ENCODE measurements around the gene TPCN2.

Gene TPCN2

DNA sequence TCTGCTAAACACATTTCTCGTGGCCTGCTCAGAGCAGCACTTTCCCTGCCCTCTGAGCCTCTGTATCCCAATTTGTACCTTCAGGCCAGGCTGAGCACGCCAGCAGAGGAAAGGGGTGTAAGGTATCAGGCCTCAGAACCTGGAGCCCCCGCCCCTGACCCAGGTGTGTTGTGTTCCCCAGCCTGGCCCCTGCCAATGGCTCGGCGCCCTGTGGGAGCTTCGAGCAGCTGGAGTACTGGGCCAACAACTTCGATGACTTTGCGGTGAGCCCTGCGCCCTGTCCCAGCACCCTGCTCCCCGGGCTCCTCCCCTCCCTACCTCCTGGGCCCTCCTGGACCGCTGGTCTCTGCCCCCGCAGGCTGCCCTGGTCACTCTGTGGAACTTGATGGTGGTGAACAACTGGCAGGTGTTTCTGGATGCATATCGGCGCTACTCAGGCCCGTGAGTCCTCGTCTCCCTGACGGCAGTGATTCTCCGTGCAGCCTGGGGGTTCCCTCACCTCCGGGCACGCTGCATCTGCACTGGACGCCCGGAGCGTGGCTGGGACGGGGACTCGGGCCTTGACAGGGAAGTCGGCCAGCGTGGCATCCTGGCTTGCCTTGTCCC lies 36.9 kb downstream of the TPCN2 start:
- Mint-ChIP-seq H3K4me1 (peaks cover 2% of the 10 kb centered on the region), H3K27me3 (no peaks in the 10 kb centered on the region), H3K36me3 (peaks cover 4% of the 10 kb centered on the region), H3K4me3 (no peak overlapping the region), H3K27ac (no peak overlapping the region), H3K9me3 (no peaks in the 10 kb centered on the region)

DNA sequence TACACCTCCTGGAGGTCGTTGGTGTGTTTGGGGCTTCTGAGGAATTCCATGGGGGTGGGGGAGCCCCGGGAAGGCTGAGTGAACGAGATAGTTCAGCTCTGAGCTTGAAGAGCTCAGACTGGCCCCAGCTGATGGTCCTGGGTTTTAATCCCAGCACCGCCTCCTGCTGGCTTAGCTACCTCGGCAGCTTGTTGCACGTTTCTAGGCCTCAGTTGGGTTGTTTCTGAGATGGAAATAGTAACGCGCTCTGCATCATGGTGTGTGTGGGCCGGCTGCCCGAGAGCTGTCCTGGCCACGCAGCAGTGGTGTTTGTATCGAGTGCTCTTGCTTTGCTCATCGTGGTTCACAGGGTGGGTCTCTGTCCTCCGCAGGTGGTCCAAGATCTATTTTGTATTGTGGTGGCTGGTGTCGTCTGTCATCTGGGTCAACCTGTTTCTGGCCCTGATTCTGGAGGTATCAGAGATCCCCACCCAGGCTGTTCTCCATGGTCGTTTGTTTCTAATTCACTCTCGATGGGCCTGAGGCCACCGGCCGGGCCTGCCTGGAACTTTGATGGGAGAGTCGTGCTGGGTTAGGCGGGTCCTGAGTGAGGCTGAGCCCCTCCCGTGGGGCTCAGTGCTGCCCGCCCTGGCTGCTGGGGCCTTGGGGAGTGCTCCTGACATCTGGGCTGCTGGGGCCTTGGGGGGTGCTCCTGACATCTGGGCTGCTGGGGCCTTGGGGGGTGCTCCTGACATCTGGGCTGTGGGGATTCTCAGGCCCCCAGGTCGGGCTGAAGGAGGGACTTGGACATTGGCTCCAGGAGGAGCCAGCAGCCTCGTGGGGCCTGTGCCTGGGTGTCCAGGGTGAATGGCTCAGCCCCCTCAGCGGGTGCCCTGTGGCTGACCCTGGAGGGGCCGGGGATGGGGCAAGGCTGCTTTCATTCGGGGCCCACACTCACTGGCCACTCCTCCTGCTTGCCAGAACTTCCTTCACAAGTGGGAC lies 37.7 kb downstream of the TPCN2 start:
- Mint-ChIP-seq H3K36me3 (peaks cover 4% of the 10 kb centered on the region), H3K4me1 (no peaks in the 10 kb centered on the region), H3K9me3 (no peaks in the 10 kb centered on the region), H3K4me3 (no peak overlapping the region), H3K27ac (peak overlapping the region; percentile 47), H3K27me3 (no peaks in the 10 kb centered on the region)

DNA sequence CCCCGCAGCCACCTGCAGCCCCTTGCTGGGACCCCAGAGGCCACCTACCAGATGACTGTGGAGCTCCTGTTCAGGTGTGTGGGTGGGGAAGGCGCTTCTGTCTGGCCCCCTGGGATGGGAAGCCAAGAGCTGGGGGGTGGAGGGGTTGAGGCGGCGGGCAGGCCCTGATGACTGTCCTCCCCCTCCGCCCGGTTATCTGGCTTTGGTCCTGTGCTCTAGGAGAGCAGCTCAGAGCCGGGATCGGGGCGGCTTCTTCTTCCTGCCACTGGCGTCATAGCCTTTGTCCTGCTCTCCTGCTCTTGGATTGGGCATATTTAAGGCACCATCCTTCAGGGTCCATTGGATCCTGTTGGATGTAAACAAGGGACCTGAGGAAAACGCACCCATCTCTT lies 38.4 kb downstream of the TPCN2 start:
- peaks cover 4% of the 10 kb centered on the region for H3K36me3 Mint-ChIP-seq
- H3K27ac Mint-ChIP-seq = no peak overlapping the region
- no peaks in the 10 kb centered on the region for H3K9me3 Mint-ChIP-seq
- no peaks in the 10 kb centered on the region for H3K27me3 Mint-ChIP-seq
- no peaks in the 10 kb centered on the region for H3K4me1 Mint-ChIP-seq
- H3K4me3 Mint-ChIP-seq = no peak overlapping the region

DNA sequence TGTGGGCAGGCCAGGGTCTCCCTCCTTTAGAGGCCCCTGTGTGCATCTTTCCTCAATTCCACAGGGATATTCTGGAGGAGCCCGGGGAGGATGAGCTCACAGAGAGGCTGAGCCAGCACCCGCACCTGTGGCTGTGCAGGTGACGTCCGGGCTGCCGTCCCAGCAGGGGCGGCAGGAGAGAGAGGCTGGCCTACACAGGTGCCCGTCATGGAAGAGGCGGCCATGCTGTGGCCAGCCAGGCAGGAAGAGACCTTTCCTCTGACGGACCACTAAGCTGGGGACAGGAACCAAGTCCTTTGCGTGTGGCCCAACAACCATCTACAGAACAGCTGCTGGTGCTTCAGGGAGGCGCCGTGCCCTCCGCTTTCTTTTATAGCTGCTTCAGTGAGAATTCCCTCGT lies 39.1 kb downstream of the TPCN2 start:
- no peaks in the 10 kb centered on the region for H3K4me1 Mint-ChIP-seq
- no peak overlapping the region for H3K4me3 Mint-ChIP-seq
- peaks cover 4% of the 10 kb centered on the region for H3K36me3 Mint-ChIP-seq
- H3K27me3 Mint-ChIP-seq = no peaks in the 10 kb centered on the region
- no peaks in the 10 kb centered on the region for H3K9me3 Mint-ChIP-seq
- no peak overlapping the region for H3K27ac Mint-ChIP-seq

DNA sequence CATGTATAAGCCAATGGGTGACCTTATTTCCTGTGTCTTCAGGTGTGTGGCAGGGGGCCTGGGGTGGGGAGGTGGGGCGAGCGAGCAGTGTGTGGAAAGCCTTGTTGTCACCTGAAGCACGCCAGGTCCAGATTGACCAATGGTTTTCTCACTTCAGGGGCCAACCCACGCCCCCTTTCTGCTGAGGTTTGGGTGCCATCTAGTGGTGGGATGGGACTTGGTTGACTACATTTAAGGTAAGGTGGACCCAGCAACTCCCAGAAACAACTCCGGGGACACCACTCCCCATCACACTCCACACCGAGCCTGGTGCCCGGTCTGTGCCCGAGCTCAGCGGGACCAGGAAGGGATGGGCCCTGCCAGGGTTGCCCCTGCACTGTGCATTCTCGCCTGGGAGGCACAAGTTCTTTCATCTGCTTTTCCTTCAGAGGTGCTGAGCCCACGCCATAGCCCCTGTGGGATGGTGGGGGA lies 40.0 kb downstream of the TPCN2 start:
- no peak overlapping the region for H3K27ac Mint-ChIP-seq
- H3K36me3 Mint-ChIP-seq = peaks cover 4% of the 10 kb centered on the region
- no peaks in the 10 kb centered on the region for H3K4me1 Mint-ChIP-seq
- H3K4me3 Mint-ChIP-seq = no peak overlapping the region
- H3K9me3 Mint-ChIP-seq = no peaks in the 10 kb centered on the region
- H3K27me3 Mint-ChIP-seq = no peaks in the 10 kb centered on the region

DNA sequence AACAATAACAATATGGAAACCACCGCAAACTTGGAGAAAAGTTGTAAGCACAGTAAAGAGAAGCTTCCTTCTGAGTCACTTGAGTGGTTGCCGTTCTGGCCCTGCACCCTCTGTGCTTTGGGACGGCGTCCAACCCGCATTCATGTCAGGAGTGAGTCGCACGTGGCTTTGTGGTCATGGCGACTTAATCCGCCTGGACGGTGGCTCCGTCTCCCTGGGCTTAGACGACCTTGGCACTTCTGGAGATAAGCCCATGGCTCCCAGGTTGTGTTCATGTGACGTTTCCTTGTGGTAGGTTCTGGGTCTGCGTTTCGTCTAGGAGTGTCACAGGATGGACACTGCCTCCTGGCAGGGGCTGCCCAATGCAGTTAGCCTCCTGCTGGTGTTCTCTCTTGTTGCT lies 40.5 kb downstream of the TPCN2 start:
- Mint-ChIP-seq H3K27me3 (no peaks in the 10 kb centered on the region), H3K27ac (no peak overlapping the region), H3K4me1 (no peaks in the 10 kb centered on the region), H3K4me3 (no peak overlapping the region), H3K36me3 (peaks cover 4% of the 10 kb centered on the region), H3K9me3 (no peaks in the 10 kb centered on the region)

DNA sequence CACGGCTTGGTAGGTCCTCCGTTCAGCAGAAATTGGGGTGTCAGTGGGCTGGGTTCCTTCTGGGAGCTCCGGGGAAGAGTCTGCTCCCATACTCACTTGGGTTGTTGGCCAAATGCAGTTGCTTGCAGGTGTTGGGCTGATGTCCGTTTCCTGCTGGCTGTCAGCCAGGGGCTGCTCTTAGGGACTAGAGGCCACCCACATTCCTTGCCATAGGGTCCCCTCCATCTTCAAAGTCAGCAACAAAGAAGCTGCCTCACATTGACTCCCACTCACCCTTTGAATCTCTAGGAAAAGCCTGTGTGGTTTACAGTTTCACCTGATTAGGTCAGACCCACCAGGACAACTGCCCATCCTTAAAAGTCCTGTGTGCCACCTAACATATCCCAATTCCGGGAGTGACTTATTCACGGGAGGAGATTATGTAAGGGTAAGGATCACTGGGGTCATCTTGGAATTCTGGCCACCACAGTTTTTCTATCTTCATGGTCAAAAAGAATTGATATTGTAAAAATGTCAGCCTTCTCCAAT lies 43.0 kb downstream of the TPCN2 start:
- no peak overlapping the region for H3K27ac Mint-ChIP-seq
- no peak overlapping the region for H3K4me3 Mint-ChIP-seq
- peaks cover 6% of the 10 kb centered on the region for H3K36me3 Mint-ChIP-seq
- H3K9me3 Mint-ChIP-seq = no peaks in the 10 kb centered on the region
- no peaks in the 10 kb centered on the region for H3K27me3 Mint-ChIP-seq
- no peaks in the 10 kb centered on the region for H3K4me1 Mint-ChIP-seq

DNA sequence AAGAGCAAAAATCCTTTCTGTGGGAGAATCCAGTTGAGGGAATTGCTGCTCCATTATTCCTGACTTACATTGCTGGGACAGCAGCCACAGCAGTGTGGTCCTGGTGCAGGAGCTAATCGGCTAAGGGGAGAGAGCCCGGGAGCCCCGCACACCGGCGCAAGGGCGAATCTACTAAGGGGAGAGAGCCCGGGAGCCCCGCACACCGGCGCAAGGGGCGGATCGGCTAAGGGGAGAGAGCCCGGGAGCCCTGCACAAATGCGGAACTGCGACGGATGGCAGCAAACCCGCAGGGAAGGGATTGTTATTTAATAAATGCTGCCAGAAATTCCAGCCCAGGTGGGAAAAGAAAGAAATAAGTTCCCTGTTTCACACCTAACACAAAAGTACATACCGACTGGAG lies 43.5 kb downstream of the TPCN2 start:
- Mint-ChIP-seq H3K36me3 (peaks cover 6% of the 10 kb centered on the region), H3K4me3 (no peak overlapping the region), H3K9me3 (no peaks in the 10 kb centered on the region)

DNA sequence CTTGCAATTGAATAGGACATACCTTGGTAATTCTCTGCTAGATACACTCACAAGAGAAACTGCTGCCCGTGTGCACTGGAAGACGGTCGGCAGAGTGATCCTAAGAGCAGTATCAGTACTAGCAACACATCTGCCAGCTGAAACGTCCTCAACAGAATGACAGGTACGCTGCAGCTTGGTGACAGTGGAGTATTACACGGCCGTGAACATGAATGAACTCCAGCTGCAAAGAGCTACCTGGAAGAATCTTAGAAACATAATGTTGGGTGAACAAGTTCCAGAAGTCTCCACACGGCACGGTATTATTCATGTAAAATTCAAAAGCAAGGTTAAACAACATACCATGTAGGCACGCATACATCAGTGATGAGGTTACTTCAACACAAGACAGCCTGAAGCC lies 44.4 kb downstream of the TPCN2 start:
- H3K27ac Mint-ChIP-seq = no peak overlapping the region
- no peaks in the 10 kb centered on the region for H3K27me3 Mint-ChIP-seq

More for the DNA sequence above, 43.5 kb downstream of the TPCN2 start:
- no peaks in the 10 kb centered on the region for H3K4me1 Mint-ChIP-seq
- no peak overlapping the region for H3K27ac Mint-ChIP-seq
- H3K27me3 Mint-ChIP-seq = no peaks in the 10 kb centered on the region

DNA sequence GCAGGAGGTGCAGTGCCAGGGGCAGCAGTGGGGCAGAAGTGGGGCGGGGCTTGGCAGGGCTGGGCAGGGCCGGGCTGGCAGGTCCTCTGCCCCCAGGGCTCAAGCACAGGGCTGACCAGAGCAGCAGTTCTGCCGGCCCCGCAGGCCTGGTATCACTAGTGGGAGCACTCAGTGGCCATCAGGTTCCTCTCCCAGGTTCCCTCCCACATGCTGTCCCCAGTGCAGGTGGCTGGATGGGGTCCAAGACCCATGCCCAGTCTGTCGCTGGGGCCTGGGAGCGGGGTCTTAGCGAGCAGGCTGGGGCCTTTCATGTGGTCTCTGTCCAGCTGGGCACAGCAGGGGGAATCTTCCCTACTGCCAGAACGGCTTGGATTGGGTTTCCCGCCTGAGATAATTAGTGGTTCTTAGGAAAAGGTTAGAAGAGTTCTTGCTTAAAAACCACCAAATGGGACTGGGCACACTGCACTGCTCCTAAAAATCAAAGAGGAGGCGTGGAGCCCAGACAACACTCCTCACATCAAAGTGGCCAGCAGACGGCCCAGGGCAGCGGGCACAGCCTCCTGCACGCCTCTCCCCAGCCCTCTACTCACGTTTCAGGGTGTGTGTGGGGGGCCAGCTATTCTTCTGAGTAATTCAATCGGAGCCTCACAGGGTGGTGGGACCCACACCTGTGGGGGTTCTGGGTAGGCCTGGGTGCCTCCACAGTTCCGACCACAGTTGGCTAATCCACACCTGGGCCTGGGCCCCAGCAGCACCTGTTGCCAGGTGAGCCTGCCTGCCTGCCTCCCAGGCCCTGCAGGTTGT lies 45.6 kb downstream of the TPCN2 start:
- H3K27ac Mint-ChIP-seq = no peak overlapping the region
- H3K27me3 Mint-ChIP-seq = no peaks in the 10 kb centered on the region
- no peaks in the 10 kb centered on the region for H3K9me3 Mint-ChIP-seq
- H3K36me3 Mint-ChIP-seq = peaks cover 6% of the 10 kb centered on the region
- H3K4me1 Mint-ChIP-seq = no peaks in the 10 kb centered on the region
- no peak overlapping the region for H3K4me3 Mint-ChIP-seq

More for the DNA sequence above, 44.4 kb downstream of the TPCN2 start:
- no peaks in the 10 kb centered on the region for H3K9me3 Mint-ChIP-seq
- H3K36me3 Mint-ChIP-seq = peaks cover 6% of the 10 kb centered on the region
- no peak overlapping the region for H3K4me3 Mint-ChIP-seq
- H3K4me1 Mint-ChIP-seq = no peaks in the 10 kb centered on the region

DNA sequence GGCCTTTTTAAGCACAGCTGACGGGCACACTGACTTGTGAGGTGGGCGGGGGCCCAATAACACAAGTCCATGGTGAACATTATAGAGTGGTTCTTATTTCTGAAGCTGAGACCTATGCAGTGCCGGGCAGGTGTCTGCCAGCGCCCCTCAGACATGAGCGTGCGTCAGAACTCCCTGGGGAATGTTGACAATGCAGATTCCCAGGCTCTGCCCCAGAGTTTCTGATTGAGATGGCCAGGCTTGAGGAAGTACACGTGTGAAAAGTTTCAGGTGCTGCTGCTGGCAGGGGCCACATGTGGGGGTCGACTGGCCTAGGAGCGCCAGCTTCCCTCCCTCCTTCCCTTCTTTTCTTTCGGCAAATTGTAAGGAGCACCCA lies 46.2 kb downstream of the TPCN2 start:
- no peak overlapping the region for H3K27ac Mint-ChIP-seq
- no peaks in the 10 kb centered on the region for H3K27me3 Mint-ChIP-seq
- peaks cover 5% of the 10 kb centered on the region for H3K36me3 Mint-ChIP-seq
- H3K9me3 Mint-ChIP-seq = no peaks in the 10 kb centered on the region
- no peak overlapping the region for H3K4me3 Mint-ChIP-seq
- no peaks in the 10 kb centered on the region for H3K4me1 Mint-ChIP-seq

DNA sequence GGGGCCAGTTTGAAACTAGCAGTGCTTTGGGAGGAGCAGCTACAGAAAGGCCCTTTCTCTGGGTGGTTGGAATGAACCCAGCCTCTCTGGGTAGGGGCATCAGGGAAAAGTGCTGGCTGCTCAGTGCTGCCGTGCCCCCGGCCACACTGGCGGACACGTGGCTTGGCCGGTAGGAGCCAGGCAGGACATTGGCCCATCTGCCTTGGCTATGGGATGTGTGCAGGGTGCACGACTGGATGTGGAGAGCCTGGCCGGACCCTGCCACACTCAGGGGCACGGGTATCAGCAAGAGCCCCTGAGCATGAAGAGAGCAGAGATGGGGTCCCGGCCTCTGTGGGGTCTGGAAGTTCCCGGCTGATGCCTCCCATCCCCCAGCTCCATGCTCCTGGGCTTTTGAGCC lies 46.6 kb downstream of the TPCN2 start:
- H3K4me3 Mint-ChIP-seq = no peak overlapping the region
- H3K27ac Mint-ChIP-seq = no peak overlapping the region
- H3K36me3 Mint-ChIP-seq = peaks cover 3% of the 10 kb centered on the region
- no peaks in the 10 kb centered on the region for H3K4me1 Mint-ChIP-seq
- no peaks in the 10 kb centered on the region for H3K9me3 Mint-ChIP-seq
- no peaks in the 10 kb centered on the region for H3K27me3 Mint-ChIP-seq

DNA sequence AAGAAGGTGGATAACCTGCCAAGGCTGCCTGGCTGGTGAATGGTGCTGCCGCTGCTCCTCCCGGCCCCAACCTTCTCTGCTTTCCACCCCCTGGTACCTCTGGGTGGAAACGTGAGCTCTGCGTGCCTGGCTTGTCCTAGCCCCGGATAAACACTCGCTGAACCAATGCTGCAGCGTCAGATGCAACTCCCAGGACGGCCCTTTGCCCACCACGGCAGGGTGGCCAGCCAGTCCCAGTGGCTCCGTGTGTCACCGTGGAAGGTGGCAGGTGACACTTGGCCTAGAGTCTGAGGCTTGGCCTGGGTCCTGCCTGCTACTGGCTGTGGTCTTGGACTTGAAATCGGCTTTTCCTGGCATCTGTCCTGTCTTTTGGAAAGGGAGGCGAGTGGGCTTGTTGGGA lies 47.7 kb downstream of the TPCN2 start:
- Mint-ChIP-seq H3K9me3 (no peaks in the 10 kb centered on the region), H3K36me3 (peaks cover 2% of the 10 kb centered on the region), H3K27me3 (no peaks in the 10 kb centered on the region), H3K27ac (no peak overlapping the region), H3K4me1 (peaks cover 1% of the 10 kb centered on the region), H3K4me3 (no peak overlapping the region)

DNA sequence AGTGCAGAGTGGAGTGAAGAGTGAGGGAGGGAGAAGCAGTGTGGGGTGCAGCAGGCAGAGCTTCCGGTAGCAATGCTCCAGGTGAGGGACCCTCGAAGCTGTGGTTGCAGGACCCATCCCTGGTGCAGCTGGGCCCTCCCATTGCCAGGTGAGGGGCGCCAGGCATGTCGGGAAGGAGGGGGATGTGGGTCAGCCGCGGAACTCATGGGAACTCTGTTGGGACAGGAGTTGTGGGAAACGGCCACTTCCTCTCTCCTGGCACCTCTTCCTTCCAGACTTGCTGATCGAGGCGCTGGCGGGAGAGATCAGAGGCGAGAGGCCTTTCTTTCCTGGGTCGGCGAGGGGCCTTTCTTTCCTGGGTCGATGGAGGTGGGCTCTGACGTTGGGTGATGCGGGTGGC lies 48.5 kb downstream of the TPCN2 start:
- Mint-ChIP-seq H3K9me3 (no peaks in the 10 kb centered on the region), H3K27me3 (no peaks in the 10 kb centered on the region), H3K4me1 (peaks cover 5% of the 10 kb centered on the region), H3K4me3 (no peak overlapping the region), H3K36me3 (peaks cover 2% of the 10 kb centered on the region), H3K27ac (no peak overlapping the region)

DNA sequence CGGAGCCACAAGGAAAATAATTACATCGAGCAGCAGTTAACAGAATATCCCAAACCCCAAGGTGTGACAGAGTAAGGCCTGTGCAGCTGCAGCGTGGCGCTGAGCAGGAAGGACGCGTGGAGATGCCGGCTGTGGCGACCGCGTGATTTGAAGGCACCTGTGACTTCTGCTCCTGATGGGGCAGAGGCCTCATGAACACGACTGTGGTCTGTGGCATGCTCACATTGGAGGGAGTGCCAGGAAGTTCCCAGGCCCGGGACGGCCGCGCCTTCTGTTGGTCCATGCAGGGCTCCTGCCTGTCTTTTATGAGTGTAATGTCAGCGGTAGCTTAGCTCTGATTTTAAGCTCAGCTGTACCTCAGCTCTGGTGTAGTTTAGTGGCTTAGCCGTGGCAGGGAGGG lies 50.4 kb downstream of the TPCN2 start:
- Mint-ChIP-seq H3K36me3 (peaks cover 2% of the 10 kb centered on the region), H3K4me3 (no peak overlapping the region), H3K4me1 (peaks cover 5% of the 10 kb centered on the region), H3K27me3 (no peaks in the 10 kb centered on the region), H3K9me3 (no peaks in the 10 kb centered on the region), H3K27ac (no peak overlapping the region)

Data from activated naive CD4-positive, alpha-beta T cell treated with anti-CD3 and anti-CD28 coated beads, Interleukin-2, amount 50 U/mL, for 24 hours (primary cell).